Raji (cell line): ENCODE data around the gene THYN1.
A peak's percentile ranks its signal among the peaks of the same experiment; 100 is the strongest.

Experiments used
- POLR2A ChIP-seq: IDR thresholded peaks from 2 replicates; pipeline ENCODE4 v1.6.1; 2011; ENCODE audit warnings: low read depth, low read length, control low read depth; ENCODE audit not compliant: insufficient read depth

Gene THYN1

DNA sequence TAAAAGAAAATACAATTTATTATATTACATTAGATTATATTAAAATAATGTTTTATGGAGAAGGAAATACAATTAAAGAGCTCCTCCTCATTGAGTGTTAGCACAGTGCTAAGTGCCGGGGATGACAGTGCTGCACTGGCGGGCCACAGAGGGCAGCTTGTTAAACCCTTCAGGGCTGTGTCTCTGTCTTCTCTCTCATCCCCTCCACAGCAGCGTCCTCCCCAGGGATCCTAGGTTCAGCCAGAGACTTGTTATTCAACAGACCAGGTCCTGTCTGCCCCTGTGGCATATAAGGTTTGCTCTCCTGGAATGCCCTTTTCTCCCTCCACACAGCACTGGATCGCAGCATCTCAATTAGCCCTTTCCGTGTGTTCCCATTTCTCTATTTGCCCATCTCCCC is 14.2 kb downstream of the THYN1 start:
- TF ChIP-seq POLR2A: no peak

DNA sequence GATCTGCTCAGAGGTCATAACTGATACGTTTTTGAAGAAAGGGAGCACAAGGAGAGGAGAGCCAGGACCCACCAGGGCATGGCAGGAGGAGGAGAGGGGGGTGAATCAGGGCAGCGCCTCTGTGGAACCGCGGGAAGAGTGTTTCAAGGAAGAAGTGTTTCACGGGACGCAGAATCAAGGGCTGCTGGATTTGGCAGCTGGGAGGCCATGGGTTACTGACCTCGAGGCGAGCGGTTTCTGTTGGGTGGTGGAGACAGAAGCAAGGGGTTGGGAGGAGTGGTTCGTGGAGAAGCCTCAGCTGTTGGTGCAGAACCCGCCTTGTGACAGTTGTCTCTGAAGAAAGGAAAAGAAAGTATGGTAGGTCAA is 15.6 kb downstream of the THYN1 start:
- TF ChIP-seq POLR2A: no peak

DNA sequence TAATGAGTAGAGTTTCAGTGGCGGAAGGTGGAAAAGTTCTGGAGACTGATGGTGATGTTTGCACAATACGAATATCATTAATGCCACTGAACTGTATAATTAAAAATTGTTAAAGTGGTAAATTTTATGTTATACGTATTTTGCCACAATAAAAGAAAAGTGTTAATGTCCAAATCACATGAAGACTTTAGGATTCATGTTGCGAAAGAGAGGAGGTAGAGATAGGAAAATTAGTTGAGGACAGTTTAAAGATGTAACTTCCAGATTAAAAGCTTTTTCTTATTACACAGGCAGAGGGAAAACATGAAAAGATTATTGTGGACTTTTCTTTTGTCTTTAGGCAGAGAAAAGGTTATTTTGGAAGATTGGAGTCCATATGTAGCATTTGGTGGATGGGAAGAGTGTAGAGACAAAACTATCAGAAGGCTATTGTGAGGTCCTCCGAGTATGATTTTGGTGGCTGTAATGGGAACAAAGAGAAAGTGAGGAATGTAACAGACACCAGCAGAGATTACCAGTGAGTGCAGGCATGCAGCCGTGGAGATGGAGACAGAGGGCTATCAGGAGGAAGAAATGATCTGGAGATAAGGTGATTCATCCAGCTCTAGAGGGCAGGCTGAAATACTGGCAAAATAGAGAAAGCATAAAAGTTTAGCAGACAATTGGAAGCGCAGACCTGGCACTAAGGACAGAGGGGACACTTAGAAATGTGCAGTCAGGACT is 16.2 kb downstream of the THYN1 start:
- TF ChIP-seq POLR2A: no peak

DNA sequence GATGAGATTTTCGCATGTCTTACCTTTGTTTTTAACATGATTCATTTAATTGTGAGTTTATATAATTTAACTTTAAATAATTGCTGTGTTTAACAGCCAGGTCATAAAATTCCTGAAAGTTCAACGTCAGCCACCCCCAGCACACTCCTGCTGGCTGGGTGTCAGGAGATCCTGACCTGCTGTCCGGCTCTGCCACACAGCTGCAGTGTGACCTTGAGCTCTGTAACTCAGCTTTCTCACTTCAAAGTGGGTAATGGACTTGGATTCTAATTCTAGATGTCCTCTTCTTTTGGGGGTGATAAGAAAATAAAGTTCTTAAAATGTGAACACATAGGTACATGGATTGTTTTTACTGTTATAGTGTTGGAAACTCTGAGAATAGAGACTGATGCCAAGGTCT is 17.8 kb downstream of the THYN1 start:
- no peak for TF ChIP-seq POLR2A

DNA sequence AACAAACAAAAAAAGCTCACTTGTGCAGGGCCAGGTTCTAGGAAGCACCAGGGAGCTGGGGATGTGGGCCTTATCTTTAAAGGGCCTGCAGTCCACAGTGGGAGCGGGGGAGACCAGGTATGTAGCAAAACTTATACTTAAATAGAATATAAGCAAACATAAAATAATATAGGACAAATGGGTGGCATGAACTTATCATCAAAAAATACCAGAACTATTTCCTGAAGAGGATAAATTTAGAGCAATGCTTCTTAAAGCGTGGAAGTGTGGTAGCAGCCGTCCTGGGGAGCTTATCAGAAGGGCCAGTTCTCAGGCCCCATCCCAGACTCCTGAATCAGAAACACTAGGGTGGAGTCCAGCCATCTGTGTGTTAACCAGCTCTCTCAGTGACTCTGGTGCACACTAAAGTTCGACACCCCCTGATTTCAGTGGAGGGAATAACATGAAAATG is 19.4 kb downstream of the THYN1 start:
- no peak for TF ChIP-seq POLR2A

DNA sequence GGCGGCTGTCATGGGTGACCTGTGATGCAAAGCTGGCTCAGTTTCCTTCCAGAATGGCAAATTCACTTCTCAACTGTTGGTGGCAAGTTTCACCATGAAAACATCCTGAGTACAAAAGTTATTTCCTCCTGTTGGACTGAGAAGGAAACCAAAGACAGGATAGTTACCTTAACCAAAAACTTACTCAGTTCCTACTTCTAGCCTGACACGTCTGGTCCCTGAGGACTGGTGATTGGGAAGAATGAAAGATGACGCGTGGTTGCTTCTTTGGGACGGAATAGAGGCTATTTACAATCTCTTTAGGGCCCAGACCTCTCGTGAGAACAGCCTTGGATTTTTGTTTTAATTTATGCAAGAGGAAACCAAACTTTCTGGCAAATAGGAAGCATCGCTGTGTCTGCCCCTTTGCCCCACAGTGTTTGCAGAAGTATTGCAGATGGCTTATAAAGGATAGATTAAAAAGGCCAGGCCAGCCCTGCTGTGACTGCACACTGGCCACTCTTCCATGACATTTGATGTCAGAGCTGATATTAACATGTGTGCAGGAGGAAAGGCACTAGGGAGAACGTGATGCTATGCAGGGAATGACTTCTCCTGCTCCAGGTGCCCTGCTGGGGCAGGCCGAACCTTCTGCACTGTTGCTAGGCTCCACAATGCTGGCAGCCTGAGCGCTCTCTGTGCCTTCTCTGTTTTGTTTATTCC is 21.0 kb downstream of the THYN1 start:
- no peak for TF ChIP-seq POLR2A

DNA sequence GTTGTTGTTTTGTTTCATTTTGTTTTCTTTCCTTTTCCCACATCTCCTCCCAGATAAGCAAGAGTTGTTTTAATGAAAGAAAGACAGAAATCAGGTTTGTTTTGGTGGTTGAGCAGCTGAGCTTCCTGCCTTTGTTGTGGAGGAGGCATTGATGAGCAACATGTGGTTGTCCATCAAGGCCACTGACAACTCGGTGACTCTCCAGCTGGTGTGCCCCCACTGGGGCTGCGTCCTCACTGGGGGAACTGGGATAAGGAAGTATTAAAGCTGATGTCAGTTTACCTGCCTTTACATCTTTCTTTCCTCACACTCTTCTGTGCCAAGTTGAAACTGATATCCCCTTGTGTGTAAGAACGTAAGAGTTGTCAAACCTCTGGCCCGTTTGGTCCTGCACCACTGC is 22.8 kb downstream of the THYN1 start:
- no peak for TF ChIP-seq POLR2A

DNA sequence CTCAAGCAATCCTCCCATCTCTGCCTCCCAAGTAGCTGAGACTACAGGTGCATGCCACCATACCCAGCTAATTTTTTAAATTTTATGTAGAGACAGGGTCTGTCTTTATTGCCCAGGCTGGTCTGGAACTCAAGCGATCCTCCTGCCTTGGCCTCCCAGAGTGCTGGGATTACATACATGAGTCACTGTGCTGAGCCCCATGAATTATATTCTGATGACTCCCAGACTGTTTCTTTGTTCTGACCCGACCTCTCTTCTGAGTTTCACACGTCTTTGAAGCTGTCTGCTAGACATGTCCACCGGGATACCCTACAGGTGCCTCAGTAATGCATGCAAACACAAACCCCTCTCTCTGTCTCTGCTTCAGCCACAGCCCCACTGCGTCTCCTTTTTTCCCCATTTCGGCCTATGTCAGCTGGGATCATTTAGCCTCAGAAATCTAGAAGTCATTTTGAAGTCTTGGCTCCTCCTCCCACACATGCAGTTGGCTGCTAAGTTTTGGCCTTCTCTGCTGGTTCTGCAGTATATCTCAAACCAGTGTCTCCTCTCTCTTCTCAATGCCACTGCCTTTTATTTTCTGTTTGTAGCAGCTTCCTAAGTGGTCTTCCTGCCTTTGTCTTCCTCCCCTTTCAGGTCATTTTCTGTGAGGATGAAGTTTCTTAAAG is 23.9 kb downstream of the THYN1 start:
- TF ChIP-seq POLR2A: no peak

DNA sequence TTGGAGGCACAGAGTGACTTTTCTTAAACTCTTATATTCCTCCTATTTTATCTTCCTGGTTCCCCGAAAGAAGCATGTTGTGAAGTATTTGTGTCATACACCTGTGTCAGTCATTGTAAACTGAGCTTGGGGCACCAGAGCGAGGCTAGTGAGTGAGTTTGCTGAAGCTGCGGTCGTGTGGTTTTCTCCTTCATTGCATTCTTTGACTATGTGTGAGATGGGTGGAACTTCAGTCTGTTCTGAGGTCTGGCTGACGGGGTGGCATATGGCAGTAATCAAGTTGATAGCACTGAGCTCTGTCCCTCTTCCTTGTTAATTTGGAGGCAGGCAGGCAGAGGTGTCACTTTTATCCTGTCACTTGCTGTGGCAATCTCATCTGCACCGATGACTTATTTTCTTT is 24.5 kb downstream of the THYN1 start:
- no peak for TF ChIP-seq POLR2A

DNA sequence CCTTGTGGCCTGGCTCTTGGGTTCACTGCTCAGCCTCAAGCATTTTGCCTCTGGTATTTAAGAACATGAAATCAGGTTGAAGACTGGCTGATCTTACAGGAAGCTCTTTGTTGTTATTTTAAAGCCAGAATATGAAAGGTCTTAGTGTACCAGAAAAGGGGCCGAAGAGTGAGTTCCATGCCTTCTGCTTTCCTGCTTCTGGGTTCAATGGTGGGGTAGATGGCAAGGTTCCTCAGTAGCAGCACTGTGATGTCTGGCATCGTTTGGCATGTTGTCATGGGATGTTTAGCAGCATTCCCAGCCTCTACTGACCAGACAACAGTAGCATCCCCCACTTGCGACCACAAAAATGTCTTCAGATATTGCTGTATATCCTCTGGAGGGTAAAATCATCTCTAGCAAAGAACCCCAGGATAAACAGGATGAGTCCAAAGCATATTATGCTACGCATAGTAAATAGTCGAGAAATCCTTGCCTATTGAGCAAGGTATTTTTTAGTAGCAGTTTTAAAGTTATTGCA is 26.3 kb downstream of the THYN1 start:
- TF ChIP-seq POLR2A: no peak

DNA sequence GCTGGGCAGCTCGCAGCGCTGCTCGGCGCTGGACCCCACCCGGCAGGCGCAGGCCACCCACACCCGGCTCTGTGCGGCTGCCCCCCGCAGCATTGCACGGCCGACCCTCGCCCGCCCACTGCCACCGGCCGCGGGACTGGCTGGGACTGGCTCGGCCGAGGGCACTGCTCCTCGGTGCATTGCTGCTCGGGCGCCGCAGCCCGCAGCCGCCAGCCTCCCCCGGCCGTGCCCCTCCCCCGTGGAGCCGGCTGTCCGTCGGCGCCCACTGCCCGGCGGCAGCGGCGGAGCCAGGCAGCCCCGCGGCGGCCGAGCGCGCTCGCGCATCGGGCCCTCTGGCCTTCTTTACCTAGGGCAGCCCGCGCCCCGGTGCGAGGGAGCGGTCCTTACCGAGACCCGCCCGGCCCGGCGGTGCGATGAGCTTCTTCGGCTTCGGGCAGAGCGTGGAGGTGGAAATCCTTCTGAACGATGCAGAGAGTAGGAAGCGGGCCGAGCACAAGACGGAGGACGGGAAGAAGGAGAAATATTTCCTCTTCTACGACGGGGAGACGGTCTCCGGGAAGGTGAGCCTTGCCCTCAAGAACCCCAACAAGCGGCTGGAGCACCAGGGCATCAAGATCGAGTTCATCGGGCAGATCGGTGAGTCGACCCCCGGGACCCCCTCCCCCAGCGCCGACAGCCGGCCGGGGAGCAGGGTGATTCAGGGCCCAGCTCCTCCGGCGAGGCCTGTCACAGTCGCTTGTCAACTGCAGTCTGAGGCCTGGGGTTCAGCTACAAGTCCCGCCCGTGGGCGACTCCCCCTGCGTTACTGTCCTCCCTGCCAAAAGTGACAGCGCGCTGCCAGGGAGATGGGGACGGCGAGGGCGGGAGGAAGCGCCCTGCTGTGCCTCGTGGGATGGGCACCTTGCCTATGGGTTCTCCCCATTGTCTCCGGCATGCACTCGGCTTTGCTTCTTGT is 28.2 kb downstream of the THYN1 start:
- no peak; the same call in 1 of the 2 replicates for TF ChIP-seq POLR2A

DNA sequence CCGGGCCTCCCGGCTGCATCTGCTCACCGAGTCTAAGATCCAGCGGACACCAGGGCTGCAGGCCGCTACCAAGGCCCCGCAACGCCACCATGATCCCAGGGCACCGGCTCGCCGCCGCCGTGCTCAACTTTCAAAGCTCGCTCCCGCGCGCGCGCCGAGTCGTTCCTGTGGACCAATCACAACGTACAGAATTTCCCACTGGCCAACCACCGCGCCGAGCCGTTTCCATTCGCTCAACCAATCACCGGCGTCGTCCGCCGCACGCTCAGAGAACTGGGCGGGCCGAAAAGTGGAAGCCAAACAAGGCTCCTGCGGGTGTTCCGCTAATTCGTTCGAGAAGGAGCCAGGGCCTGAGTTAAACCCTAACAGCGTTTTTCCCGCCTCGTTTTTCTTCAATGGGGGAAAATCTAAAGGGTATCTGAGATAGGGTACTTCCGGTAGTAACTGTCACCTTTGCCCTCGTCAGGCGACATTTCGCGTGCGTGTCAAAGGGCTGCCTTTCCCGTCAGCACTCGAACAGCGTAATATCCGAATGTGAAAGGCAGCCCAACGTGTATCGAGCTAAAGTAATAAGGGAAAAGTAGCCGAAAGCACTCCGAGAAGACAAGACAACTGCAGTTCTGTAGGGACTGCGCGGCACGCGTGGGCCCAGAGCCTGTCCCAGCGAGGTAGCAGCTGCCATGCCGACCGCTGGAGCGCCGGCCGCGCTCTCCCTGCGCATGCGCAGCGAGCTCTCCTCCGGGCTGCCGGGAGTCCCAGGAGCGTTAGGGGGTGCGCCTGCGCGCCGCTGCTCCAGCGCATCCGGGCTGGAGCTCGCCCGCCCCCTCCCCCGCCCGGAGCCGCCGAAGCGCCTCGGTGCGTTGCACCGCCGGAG is 29.1 kb downstream of the THYN1 start, which contains the start of the genes NCAPD3 and VPS26B:
NCAPD3 (minus strand) TSS at position 132 of the 874 bp plus-strand sequence; CDS start at position 91, 41 bp downstream.
VPS26B (plus strand) TSS at position 836 of the 874 bp plus-strand sequence. CDS start 452 bp downstream, outside the sequence.
- peak; percentile 98 for TF ChIP-seq POLR2A

DNA sequence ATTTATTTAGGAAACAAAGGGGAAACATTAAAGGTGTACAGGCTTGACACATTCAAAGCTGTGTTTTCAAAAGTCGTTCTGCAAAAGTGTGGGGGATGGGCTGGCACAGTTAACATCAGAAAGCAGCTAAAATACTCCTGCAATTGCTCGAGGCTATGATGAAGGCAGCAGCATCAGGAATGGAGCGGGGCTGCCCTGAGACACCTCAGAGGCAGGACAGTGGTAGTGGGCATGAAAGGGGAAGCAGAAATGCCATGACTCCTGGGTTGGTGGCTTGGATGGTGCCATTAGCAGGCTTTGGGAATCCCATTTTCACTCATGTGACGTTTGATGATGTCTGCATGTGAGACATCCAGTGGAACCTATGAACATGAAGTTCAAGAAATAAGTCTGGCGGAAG is 30.0 kb downstream of the THYN1 start:
- no peak for TF ChIP-seq POLR2A
